ENCODE measurements around the gene SMURF1.

SMURF1 gene

DNA sequence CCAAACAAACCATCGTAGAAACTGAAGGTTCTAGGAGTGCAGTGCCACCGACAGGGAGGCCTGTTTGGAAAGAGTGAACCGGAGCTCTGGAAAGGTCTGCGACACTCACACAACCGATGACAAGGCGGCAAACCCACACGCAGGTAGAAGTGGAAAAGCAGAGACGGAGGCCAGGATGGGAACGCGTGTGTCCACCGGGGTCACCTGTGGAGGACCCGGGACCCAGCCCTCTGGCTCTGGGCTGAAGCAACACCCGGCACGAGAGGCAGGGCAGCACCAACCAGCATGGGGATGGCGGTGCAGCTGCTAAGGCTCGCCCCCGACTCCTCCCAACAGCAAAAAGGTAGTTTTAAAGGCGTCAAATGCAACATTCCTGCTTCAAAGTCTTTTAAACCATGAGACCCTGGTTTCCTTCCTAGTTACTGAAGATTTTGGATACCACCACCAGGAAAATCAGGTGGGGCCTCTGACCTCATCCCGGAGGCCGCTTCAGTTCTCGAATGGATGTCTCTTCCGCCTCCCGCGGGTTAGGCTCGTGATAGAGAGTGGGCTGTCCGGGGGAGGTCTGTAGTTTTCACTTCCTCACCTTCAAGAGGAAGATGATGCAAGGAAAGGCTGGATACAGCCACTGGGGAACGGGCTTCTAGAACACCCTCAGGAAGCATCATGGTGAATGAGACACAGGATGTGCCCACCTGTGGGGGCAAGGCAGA is 115.5 kb downstream of the SMURF1 start:
- no peak for DNase-seq (ENCODE audit: low read depth)

DNA sequence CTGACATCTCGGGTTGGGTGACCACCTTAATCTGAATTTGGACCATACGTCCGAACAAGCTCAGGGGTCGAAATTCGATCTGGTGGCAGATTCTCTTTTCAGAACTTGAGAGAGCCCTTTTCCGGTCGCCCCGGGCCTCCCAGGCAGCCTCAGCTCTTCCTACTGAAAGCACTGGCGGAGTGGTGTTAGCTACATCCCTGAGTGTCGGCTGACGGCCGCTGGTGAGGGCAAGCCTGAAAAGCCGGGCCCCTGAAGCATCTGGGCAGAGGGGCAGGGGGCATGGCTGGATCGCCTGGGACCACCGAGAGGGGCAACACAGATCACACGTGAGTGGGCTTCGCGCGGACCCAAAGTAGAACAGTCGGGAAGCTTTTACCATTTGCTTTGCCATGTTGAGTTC is 116.1 kb downstream of the SMURF1 start:
- no peak for DNase-seq (ENCODE audit: low read depth)

DNA sequence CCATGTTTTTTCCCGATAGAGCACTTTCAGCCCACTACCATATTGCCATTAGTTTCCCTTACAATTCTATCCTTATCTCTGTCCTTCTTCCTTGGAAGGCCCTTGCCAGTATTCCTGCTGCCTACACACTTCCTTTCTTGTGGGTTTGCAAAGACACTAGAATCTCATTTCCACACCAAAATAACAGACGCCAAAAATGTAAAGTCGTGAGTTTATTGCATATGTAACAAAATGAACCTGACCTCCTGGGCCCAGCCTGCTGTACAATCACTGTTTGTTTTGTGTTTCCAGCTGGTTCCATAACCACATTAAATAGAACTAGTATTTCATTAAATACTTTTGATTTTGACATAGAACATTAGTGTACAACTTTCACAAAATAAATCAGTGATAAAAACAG is 116.7 kb downstream of the SMURF1 start:
- DNase-seq (ENCODE audit: low read depth), result no peak

DNA sequence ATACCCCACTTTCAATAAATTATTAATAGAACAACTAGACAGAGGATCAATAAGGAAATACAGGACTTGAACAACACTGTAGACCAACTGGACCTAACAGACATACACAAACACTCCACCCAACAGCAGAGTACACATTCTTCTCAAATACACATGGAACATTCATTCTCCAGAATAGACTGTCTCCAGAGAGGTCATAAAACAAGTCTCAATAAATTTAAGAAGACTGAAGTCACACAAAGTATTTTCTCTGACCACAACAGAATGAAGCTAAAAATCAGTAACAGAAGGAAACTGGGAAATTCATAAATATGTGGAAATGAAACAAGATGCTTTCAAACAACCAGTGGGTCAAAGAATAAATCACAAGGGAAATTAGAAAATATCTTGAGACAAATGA is 119.8 kb downstream of the SMURF1 start:
- DNase-seq (ENCODE audit: low read depth), result peak; percentile 51

DNA sequence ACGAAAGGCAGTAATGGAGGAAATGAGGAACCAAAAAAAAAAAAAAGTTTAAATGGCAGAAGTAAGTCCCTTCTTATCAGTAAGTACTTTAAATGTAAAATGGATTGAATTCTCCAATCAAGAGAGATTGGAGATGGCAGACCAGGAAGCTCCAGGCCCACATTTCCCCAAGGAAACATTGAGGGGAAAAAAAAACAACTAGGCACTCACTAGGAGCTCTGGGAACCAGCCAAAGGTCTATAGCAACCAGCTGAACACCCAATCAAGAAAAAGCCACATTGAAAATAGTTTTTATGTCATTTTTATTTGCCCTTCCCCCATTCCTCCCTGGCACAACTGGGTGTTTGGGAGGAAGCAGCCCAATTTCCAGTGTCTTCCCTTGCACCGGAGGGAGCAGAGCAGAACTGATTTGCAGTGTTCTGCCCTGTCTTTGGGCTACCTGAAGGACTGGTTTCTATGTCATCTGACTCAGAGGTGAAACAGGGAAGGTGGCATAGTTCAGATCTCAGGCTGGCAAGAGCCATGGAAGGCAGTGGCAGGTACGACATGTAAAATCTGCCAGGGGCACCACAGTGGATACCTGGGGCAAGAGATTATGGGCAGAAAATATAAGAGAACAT is 121.9 kb downstream of the SMURF1 start:
- DNase-seq (ENCODE audit: low read depth), result peak; percentile 64

DNA sequence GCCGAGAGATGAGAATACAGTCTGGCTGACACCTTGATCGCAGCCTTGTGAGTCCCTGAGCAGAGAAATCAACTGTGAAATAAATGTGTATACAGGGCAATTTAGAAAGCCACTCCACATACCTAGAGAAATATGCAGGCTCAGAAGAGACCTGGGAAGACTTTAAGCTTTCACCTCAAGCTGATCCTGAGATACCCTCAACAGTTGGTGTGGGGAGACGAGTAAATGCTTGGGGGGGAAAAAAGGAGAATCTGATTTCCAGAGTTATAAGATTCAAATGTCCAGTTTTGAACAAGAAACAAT is 123.5 kb downstream of the SMURF1 start:
- DNase-seq (ENCODE audit: low read depth), result no peak

DNA sequence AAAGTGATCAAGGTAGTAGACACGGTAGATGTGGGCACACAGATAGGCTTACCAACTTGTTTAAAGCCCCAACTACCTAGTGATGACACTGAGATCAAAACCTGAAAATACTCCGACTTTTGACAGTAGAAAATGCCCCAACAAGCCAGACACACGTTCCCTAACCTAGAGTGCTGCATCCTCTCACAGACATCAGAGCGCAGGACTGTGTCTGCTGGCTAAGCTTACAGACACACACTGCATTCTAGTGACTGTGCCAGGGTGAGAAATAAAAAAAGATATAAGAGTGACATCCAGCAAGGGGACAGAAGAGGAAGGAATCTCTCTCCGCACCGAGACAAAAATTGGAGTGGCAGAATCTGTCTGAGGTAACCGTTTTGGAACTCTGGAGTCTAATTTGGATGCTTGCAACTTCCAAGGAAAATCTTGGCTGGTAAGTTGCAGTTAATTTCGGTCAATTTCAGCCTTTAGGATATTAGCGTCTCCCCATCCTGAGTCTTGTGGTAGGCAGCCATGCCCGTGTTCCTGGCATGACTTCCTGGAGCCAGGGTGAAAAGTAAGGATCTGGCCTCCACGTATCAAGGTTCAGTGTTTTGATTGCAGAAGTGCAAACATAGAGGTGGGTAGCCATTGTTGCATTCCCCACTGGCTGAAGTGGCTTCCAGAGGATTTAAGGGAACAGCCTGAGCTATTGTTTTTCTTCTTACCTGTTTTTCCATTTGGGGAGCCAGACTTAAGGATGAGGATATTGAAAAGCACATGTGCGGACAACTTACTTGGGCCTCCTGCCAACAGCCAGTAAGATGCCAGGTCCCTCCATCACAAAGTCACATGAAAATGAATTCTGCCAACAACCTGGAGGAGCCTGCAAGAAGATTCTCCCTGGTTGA is 124.1 kb downstream of the SMURF1 start:
- DNase-seq (ENCODE audit: low read depth), result no peak

DNA sequence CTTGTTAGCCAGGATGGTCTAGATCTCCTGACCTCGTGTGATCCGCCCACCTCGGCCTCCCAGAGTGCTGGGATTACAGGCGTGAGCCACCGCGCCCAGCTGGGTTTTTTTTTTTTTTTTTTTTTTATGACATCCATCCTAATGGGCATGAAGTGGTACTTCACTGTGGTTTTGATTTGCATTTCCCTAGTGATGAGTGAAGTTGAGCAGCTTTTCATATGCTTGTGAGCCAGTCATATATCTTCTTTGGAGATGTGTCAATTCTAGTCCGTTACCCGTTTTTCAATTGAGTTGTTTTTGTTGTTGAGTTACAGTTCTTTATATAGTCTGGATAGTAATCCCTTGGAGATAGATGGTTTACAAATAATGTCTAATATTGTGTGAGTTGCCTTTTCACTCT is 127.7 kb downstream of the SMURF1 start:
- no peak for DNase-seq (ENCODE audit: low read depth)

DNA sequence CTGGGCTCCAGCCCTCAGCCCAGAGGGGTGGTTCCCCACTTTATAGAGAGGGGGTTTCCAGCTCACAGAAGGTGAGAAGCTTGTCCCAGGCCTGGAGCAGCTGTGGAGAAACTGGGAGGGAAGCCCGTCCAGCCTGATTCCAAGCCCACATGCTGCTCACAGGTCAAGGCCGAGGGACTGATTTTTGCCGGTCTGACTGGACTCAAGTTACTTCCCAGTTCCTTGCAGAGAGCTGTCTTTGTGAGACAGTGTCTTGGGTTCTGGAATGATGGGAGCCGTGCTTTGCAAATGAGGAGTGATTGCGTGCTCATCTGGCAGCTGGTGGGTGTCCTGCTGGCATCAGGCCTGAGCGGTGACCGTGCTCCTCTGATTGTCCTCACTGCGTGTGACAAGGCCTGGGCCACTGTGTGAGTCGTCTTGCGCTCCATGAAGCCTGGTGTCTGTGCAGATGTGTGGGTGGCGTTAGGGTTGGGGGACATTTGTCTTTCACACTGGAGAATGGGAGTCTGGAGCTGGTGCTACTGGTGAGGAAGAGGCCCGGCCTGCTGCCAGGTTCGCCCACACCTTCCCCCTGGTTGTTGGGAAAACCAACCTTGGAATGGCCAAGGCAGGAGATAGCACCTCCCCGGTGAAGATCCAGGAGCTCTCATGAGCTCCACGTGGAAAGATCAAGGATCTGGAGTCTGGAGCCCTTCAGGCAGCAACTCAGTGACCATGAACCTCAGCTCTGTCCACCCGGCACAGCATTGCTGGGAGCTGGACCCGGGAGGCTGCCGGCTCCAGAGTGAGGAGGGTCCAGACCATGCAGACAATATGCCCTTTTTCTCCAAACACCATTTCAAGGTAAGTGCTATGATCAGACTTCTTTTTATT is 129.6 kb downstream of the SMURF1 start:
- DNase-seq (ENCODE audit: low read depth), result no peak

DNA sequence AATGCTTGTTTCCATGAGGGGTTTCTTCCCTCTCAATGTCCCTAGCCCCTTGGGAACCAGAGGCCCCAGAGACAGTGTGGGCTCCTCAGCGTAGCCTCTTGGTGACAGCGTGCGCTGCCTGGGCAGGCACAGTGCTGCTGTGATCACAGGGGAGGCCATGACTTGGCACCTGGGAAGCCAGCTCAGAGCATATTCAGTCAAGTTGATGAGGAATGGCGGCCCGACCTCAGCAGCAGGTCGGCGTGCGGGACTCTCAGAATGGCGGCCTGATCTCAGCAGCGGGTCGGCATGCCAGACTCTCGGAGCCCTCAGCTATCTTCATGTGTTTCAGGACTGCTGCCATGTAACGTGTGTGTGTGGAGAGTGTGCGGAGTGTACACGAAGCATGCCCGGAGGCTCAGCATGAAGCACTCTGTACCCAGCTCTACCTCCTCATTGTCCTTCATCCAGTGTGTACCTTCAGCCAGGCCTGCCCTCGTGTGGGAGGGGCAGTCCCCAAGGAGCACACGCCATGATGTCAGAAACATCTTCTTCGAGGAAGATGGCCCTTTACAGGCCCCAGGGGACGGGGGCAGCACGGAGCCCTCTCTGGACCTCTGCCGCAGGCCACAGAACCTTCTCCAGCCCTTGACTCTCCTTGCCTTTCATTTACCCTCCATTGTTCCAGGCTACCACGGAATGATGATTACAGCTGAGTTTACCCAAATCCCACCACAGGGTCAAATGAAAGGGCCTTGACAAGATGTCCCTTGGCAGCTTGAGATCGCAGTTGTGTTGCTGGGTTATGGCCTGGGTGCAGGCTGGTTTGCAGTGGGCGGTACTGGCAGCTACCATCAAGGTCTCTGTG is 130.4 kb downstream of the SMURF1 start:
- DNase-seq (ENCODE audit: low read depth), result no peak

GRCh38 chr7:99012722-99013121 is 131.2 kb downstream of the SMURF1 start:
- no peak for DNase-seq (ENCODE audit: low read depth)

- DNase-seq (ENCODE audit: low read depth), result no peak
These were observed 132.1 kb downstream of the SMURF1 start for GRCh38 chr7:99011706-99012404.

DNA sequence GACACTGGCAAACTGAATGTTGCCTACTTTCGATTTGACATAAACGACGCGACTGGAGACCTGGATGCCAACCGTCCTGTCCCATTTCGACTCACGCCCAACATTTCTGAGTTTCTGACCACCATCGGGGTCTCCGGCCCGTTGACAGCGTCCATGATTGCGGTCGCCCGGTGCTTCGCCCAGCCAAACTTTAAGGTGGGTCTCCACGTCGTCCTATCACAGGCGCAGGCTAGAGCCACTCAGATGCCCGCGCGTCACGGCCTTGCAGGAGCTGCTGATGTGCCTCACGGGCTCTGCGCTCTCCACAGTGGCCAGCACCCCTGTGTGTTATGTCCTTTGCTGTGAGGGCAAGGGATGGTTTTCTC is 132.6 kb downstream of the SMURF1 start:
- DNase-seq (ENCODE audit: low read depth), result no peak

DNA sequence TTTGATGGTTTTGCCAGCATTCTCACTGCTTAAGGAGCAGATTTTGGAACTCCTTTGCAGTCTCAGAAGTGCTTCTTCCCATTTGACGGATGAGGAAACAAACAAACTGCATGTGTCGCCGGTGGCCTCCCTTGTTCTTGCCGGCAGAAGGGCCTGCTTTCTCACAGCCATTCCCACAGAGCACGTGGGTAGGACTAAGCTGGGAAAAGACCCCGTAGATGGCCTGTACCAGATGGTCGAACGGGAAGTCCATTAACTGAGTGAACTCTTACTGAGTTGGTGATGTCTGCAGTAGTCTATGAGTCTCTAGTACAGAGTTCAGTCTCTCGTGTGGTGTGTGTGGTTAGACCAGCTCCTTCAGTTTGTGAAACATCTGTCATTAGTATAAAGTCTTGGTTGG is 133.6 kb downstream of the SMURF1 start:
- DNase-seq (ENCODE audit: low read depth), result no peak

- no peak for DNase-seq (ENCODE audit: low read depth)
These were observed 134.9 kb downstream of the SMURF1 start for GRCh38 chr7:99008921-99009530.

DNA sequence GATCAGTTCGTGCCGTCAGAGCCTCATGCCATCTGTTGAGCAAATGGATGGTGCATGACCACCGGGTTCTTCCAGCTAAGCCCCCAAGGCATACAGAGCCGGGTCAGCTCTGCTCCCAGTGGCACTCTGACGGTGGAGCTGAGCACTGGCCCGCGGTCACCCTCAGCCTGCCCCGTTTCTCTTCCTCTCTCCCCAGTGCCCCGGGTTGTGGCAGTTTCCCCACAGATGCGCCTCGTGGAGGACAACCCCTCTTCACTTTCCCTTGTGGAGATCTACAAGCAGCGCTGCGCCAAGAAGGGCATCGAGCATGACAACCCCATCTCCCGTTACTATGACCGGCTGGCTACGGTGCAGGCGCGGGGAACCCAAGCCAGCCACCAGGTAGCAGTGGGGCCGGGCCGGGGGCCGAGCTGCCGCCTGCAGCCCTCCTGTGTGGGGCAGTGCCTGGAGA is 135.7 kb downstream of the SMURF1 start:
- DNase-seq (ENCODE audit: low read depth), result no peak

GRCh38 chr7:99006739-99007424 is 137.0 kb downstream of the SMURF1 start:
- no peak for DNase-seq (ENCODE audit: low read depth)

DNA sequence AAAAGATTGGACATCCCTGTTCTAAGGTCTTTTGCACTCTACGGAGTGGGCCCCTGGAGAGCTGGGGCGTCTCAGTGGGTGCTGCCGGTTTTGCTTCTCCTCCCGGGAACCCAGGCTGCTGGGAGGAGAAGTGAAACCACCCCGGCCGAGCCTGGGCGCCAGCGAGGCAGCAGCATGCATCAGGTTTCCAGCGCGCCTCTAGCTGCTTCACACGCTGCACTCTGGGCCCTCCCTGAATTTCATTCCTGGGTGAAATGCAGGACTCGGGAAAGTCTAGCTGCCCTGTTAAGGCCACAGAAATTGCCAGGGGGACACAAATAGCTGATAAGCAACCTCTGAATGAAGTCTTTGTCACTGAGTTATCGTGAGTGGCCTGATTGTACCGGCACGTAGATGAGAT is 138.1 kb downstream of the SMURF1 start:
- DNase-seq (ENCODE audit: low read depth), result no peak

GRCh38 chr7:99004781-99005500 is 139.0 kb downstream of the SMURF1 start:
- no peak for DNase-seq (ENCODE audit: low read depth)

All from stromal cell of bone marrow (primary cell).